Endothelial cell of umbilical vein (primary cell): Measurements from ENCODE around the gene CIITA.

ENCODE experiments used
- CTCF ChIP-seq, 2 donors: IDR thresholded peaks; 1 replicate in 1 of 2; 2 replicates in 1 of 2; pipeline ENCODE4 v1.5.1; 2011; ENCODE audit warnings: low read length in 2 of 2, mild to moderate bottlenecking in 2 of 2, moderate library complexity in 2 of 2, control low read depth in 1 of 2, inconsistent platforms in 1 of 2, low read depth in 1 of 2; ENCODE audit not compliant: insufficient read depth in 1 of 2; ENCODE audit errors: extremely low read depth in 1 of 2
- EZH2 ChIP-seq: IDR thresholded peaks from 2 replicates; pipeline ENCODE4 v1.6.1; 2012; ENCODE audit warnings: borderline replicate concordance, low read depth, mild to moderate bottlenecking, moderate library complexity, low read length, inconsistent platforms; ENCODE audit not compliant: severe bottlenecking
- FOS ChIP-seq: IDR thresholded peaks from 2 replicates; pipeline ENCODE4 v1.6.1; 2011; ENCODE audit warnings: mild to moderate bottlenecking, low read length, moderate library complexity, borderline replicate concordance; ENCODE audit not compliant: insufficient read depth
- GATA2 ChIP-seq: IDR thresholded peaks from 2 replicates; pipeline ENCODE4 v1.7.0; 2011; ENCODE audit warnings: low read depth, mild to moderate bottlenecking, moderate library complexity, mixed read lengths, low read length; ENCODE audit not compliant: insufficient read length, insufficient read depth
- JUN ChIP-seq: IDR thresholded peaks from 2 replicates; pipeline ENCODE4 v1.6.1; 2011; ENCODE audit warnings: borderline replicate concordance, low read depth; ENCODE audit not compliant: insufficient read length, insufficient read depth
- MYC ChIP-seq: IDR thresholded peaks from one replicate; pipeline ENCODE4 v1.6.1; 2011; ENCODE audit warnings: mild to moderate bottlenecking, low read depth, low read length
- POLR2A ChIP-seq: IDR thresholded peaks from 2 replicates; pipeline ENCODE4 v1.6.1; 2012; ENCODE audit warnings: low read depth, mild to moderate bottlenecking, control low read depth, low read length
- POLR2AphosphoS5 ChIP-seq: IDR thresholded peaks from 2 replicates; pipeline ENCODE4 v1.6.1; 2012; ENCODE audit warnings: low read depth, mild to moderate bottlenecking, control low read depth, low read length, moderate library complexity; ENCODE audit not compliant: insufficient read depth
- TF ChIP-seq, protein P1 (sequence below): IDR thresholded peaks from 2 replicates; pipeline ENCODE4 v1.6.1; 2011; ENCODE audit not compliant: insufficient read depth, insufficient read length

DNA sequence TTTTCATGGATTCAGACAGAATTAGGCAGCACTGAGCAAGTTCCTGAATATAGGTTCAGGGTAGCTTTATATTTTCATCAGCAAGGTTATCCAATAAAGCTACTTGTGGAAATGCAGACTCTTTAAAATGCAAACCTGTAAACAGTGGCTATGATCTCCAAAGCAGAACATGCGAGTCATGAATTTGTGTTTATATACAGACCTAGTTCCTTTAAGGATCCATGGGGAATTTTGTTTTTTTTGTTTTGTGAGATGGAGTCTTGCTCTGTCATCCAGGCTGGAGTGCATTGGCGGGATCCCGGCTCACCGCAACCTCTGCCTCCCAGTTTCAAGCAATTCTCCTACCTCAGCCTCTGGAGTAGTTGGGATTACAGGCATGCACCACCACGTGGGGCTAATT lies 82.2 kb downstream of the CIITA start:
- no peak for TF ChIP-seq POLR2AphosphoS5
- TF ChIP-seq CTCF (IDR thresholded peaks at IDR 0.05; ENCODE audit: extremely low read depth in 1 of 2, insufficient read depth in 1 of 2, low read depth in 1 of 2, low read length in 2 of 2), result no peak
- TF ChIP-seq EZH2, result no peak
- no peak for TF ChIP-seq POLR2A
- no peak for TF ChIP-seq GATA2
- TF ChIP-seq JUN, result no peak
- TF ChIP-seq, protein P1, sequence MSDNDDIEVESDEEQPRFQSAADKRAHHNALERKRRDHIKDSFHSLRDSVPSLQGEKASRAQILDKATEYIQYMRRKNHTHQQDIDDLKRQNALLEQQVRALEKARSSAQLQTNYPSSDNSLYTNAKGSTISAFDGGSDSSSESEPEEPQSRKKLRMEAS, result no peak
- no peak for TF ChIP-seq FOS
- no peak for TF ChIP-seq MYC
